HEK293 (cell line): ENCODE measurements around the gene UBAC2.

Experiments used
- CTCF ChIA-PET: fragments of 350-600 bp; formaldehyde crosslinking; extraction: SDS; loops from one replicate; lab custom pipeline; 2021; ENCODE audit warnings: antibody characterized with exemption; lab: Yijun Ruan, JAX
- POLR2A ChIA-PET: fragments of 300-600 bp; formaldehyde crosslinking; extraction: SDS; loops from one replicate; lab custom pipeline; 2020; ENCODE audit warnings: antibody characterized with exemption, inconsistent platforms; lab: Yijun Ruan, JAX
- H3K27ac ChIP-seq: fragments of 200-500 bp; sonication (Bioruptor generic); 2 replicates; pipeline ENCODE4 v1.5.1; 2014; ENCODE audit warnings: low read depth, low read length, control low read depth, inconsistent platforms; ENCODE audit errors: extremely low read depth
- H3K36me3 ChIP-seq, 2 experiments: fragments of 200-500 bp in 1 of 2; sonication (Bioruptor generic) in 1 of 2; 1 replicate in 1 of 2; 2 replicates in 1 of 2; pipeline ENCODE4 v1.5.1; 2014 to 2017; ENCODE audit warnings: inconsistent platforms in 2 of 2, low read length in 2 of 2; ENCODE audit not compliant: control insufficient read depth in 2 of 2, insufficient read depth in 1 of 2
- H3K4me1 ChIP-seq: fragments of 200-500 bp; sonication (Bioruptor generic); 2 replicates; pipeline ENCODE4 v1.5.1; 2014; ENCODE audit warnings: mild to moderate bottlenecking, low read length, inconsistent platforms; ENCODE audit not compliant: control insufficient read depth, insufficient read depth
- H3K4me3 ChIP-seq: 2 replicates; pipeline ENCODE4 v1.5.1; 2011; ENCODE audit warnings: low read depth, mild to moderate bottlenecking, control low read depth, low read length, moderate library complexity
- H3K9me3 ChIP-seq: fragments of 200-500 bp; sonication (Bioruptor generic); 2 replicates; pipeline ENCODE4 v1.5.1; 2014; ENCODE audit warnings: low read depth, low read length, inconsistent platforms; ENCODE audit not compliant: control insufficient read depth, insufficient read depth
- EGR2 ChIP-seq: fragments of 450-650 bp; formaldehyde crosslinking; IDR thresholded peaks from 2 replicates; pipeline ENCODE4 v1.5.1; 2016; ENCODE audit warnings: low read depth, missing biosample characterization, missing genetic modification characterization
- HOXA7 ChIP-seq: sonication (generic); formaldehyde crosslinking; IDR thresholded peaks from 2 replicates; pipeline ENCODE4 v1.8.1; 2022; ENCODE audit warnings: missing genetic modification reagents, borderline replicate concordance
- IKZF3 ChIP-seq: fragments of 450-650 bp; IDR thresholded peaks from 2 replicates; pipeline ENCODE4 v1.5.0; 2018; ENCODE audit warnings: missing biosample characterization, mild to moderate bottlenecking, missing genetic modification characterization, moderate library complexity
- REPIN1 ChIP-seq: fragments of 450-650 bp; formaldehyde crosslinking; IDR thresholded peaks from 2 replicates; pipeline ENCODE4 v1.5.1; 2017; ENCODE audit warnings: missing biosample characterization, missing genetic modification characterization, low read depth
- SP7 ChIP-seq: fragments of 450-650 bp; formaldehyde crosslinking; IDR thresholded peaks from 2 replicates; pipeline ENCODE4 v1.5.1; 2016; ENCODE audit warnings: missing biosample characterization, missing genetic modification characterization
- YY1 ChIP-seq: fragments of 450-650 bp; formaldehyde crosslinking; IDR thresholded peaks from 2 replicates; pipeline ENCODE4 v1.5.1; 2018; ENCODE audit warnings: missing biosample characterization, missing genetic modification characterization
- ZBTB17 ChIP-seq: fragments of 450-650 bp; formaldehyde crosslinking; IDR thresholded peaks from 2 replicates; pipeline ENCODE4 v1.5.1; 2016; ENCODE audit warnings: missing biosample characterization, missing genetic modification characterization
- ZBTB48 ChIP-seq: fragments of 450-650 bp; formaldehyde crosslinking; IDR thresholded peaks from 2 replicates; pipeline ENCODE4 v1.5.1; 2016; ENCODE audit warnings: missing biosample characterization, missing genetic modification characterization
- ZFP37 ChIP-seq: fragments of 450-650 bp; formaldehyde crosslinking; IDR thresholded peaks from 2 replicates; pipeline ENCODE4 v1.5.1; 2016; ENCODE audit warnings: missing biosample characterization, missing genetic modification characterization
- ZNF112 ChIP-seq: fragments of 450-650 bp; formaldehyde crosslinking; IDR thresholded peaks from 2 replicates; pipeline ENCODE4 v1.5.0; 2017; ENCODE audit warnings: missing biosample characterization, missing genetic modification characterization
- ZNF121 ChIP-seq: fragments of 450-650 bp; formaldehyde crosslinking; IDR thresholded peaks from 2 replicates; pipeline ENCODE4 v1.5.1; 2016; ENCODE audit warnings: missing biosample characterization, missing genetic modification characterization
- ZNF19 ChIP-seq: fragments of 450-650 bp; formaldehyde crosslinking; IDR thresholded peaks from 2 replicates; pipeline ENCODE4; 2016; ENCODE audit warnings: missing biosample characterization, missing genetic modification characterization, low read depth
- ZNF202 ChIP-seq: fragments of 450-650 bp; formaldehyde crosslinking; IDR thresholded peaks from 2 replicates; pipeline ENCODE4 v1.5.1; 2016; ENCODE audit warnings: missing biosample characterization, missing genetic modification characterization, borderline replicate concordance
- ZNF23 ChIP-seq: fragments of 450-650 bp; formaldehyde crosslinking; IDR thresholded peaks from 2 replicates; pipeline ENCODE4 v1.5.1; 2016; ENCODE audit warnings: missing biosample characterization, missing genetic modification characterization, borderline replicate concordance
- ZNF391 ChIP-seq: fragments of 450-650 bp; formaldehyde crosslinking; IDR thresholded peaks from 2 replicates; pipeline ENCODE4 v1.5.1; 2016; ENCODE audit warnings: low read depth, missing biosample characterization, missing genetic modification characterization, borderline replicate concordance
- ZNF423 ChIP-seq: fragments of 450-650 bp; formaldehyde crosslinking; IDR thresholded peaks from 2 replicates; pipeline ENCODE4 v1.5.1; 2016; ENCODE audit warnings: missing biosample characterization, missing genetic modification characterization
- ZNF473 ChIP-seq: fragments of 450-650 bp; formaldehyde crosslinking; IDR thresholded peaks from 2 replicates; pipeline ENCODE4 v1.5.1; 2017; ENCODE audit warnings: missing biosample characterization, missing genetic modification characterization
- ZNF555 ChIP-seq: fragments of 450-650 bp; formaldehyde crosslinking; conservative IDR thresholded peaks from 2 replicates; pipeline ENCODE4 v1.5.1; 2017; ENCODE audit warnings: missing biosample characterization, mild to moderate bottlenecking, missing genetic modification characterization, inconsistent platforms
- ZNF558 ChIP-seq: fragments of 450-650 bp; formaldehyde crosslinking; IDR thresholded peaks from 2 replicates; pipeline ENCODE4 v1.5.1; 2016; ENCODE audit warnings: missing biosample characterization, missing genetic modification characterization
- ZNF621 ChIP-seq: fragments of 450-650 bp; formaldehyde crosslinking; IDR thresholded peaks from 2 replicates; pipeline ENCODE4 v1.5.1; 2017; ENCODE audit warnings: missing biosample characterization, missing genetic modification characterization
- ZNF677 ChIP-seq: fragments of 450-650 bp; IDR thresholded peaks from 2 replicates; pipeline ENCODE4 v1.5.0; 2018; ENCODE audit warnings: missing biosample characterization, mild to moderate bottlenecking, missing genetic modification characterization, moderate library complexity
- ZNF747 ChIP-seq: fragments of 450-650 bp; formaldehyde crosslinking; IDR thresholded peaks from 2 replicates; pipeline ENCODE4 v1.5.1; 2016; ENCODE audit warnings: missing biosample characterization, missing genetic modification characterization
- TF ChIP-seq, protein P1 (sequence below): fragments of 450-650 bp; formaldehyde crosslinking; IDR thresholded peaks from 2 replicates; pipeline ENCODE4 v1.5.1; 2016; ENCODE audit warnings: missing biosample characterization, missing genetic modification characterization
- TF ChIP-seq, protein P2 (sequence below): fragments of 450-650 bp; formaldehyde crosslinking; IDR thresholded peaks from 2 replicates; pipeline ENCODE4 v1.5.1; 2016; ENCODE audit warnings: missing biosample characterization, missing genetic modification characterization

Gene UBAC2

DNA sequence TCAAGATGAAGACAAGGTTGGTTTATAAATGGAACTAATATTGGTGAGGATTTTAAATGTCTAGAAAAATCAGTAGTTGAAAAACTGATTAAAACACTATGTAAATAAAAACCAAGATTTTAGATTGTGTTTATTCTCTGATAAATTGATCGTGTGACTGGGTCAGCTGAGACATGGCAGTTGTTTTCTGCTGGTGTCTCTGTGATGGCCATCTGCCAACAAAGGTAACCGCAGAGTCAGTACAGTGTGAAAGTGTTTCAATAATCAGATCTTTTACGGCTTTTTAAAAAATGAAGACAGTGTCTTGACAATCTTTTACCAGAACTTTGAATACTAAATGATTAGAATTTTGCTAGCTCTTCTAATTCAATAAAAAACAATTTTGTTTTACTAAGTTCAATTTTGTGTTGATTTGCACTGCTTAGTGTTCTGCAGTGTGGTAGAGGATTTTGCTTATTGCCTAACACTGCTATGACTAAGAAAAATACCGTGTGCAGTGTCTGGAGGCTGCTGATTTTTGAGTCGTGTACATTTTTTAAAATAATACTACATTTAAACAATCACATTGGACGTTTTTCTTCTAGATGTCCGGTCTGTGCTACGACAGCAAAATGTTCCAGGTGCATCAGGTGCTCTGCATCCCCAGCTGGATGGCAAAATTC lies 139.2 kb downstream of the UBAC2 start (continued):
- TF ChIP-seq ZNF112 (tag by site-specific recombination) (no peak), ZNF391 (tag by site-specific recombination) (no peak), ZNF747 (tag by site-specific recombination) (no peak), ZNF121 (tag by site-specific recombination) (no peak), ZNF677 (tag by site-specific recombination) (no peak)

DNA sequence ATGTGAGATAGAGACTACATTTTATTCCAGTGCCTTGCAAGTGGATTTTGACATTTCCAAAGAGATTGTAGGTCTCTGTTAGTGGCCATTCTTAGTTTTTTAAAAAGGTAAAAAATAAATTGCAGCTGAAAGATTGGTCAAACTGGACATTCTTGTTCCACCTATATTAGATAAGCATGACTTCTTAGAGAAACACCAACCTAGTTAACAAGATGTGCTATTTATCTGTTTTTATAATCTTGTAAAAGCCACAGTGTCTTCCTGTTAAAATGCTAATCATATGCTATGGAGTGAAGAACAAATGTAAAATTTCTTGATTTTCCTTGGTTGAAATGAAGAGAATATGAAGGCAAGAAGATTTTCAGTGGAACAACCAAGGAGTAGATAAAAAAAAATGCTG lies 140.0 kb downstream of the UBAC2 start:
- no peak overlapping the region for H3K27ac ChIP-seq
- no peaks in the 10 kb centered on the region for H3K9me3 ChIP-seq
- CTCF ChIA-PET: no interaction called here
- peaks cover 0 to 28% of the 10 kb centered on the region in 2 experiments; a peak in 1 of 3 replicates for H3K36me3 ChIP-seq
- TF ChIP-seq ZNF558 (tag by site-specific recombination) (no peak), ZNF23 (no peak), ZNF621 (tag by site-specific recombination) (no peak), ZNF19 (tag by site-specific recombination) (no peak), SP7 (tag by site-specific recombination) (no peak), ZNF555 (no peak), ZNF473 (tag by site-specific recombination) (no peak), ZBTB48 (tag by site-specific recombination) (no peak), EGR2 (tag by site-specific recombination) (no peak), ZNF112 (tag by site-specific recombination) (no peak), REPIN1 (tag by site-specific recombination) (no peak), HOXA7 (CRISPR knock-in tag) (no peak), ZNF423 (tag by site-specific recombination) (no peak), ZBTB17 (tag by site-specific recombination) (no peak)
- TF ChIP-seq, protein P1, sequence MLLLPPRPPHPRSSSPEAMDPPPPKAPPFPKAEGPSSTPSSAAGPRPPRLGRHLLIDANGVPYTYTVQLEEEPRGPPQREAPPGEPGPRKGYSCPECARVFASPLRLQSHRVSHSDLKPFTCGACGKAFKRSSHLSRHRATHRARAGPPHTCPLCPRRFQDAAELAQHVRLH (tag by site-specific recombination): no peak
- TF ChIP-seq, protein P2, sequence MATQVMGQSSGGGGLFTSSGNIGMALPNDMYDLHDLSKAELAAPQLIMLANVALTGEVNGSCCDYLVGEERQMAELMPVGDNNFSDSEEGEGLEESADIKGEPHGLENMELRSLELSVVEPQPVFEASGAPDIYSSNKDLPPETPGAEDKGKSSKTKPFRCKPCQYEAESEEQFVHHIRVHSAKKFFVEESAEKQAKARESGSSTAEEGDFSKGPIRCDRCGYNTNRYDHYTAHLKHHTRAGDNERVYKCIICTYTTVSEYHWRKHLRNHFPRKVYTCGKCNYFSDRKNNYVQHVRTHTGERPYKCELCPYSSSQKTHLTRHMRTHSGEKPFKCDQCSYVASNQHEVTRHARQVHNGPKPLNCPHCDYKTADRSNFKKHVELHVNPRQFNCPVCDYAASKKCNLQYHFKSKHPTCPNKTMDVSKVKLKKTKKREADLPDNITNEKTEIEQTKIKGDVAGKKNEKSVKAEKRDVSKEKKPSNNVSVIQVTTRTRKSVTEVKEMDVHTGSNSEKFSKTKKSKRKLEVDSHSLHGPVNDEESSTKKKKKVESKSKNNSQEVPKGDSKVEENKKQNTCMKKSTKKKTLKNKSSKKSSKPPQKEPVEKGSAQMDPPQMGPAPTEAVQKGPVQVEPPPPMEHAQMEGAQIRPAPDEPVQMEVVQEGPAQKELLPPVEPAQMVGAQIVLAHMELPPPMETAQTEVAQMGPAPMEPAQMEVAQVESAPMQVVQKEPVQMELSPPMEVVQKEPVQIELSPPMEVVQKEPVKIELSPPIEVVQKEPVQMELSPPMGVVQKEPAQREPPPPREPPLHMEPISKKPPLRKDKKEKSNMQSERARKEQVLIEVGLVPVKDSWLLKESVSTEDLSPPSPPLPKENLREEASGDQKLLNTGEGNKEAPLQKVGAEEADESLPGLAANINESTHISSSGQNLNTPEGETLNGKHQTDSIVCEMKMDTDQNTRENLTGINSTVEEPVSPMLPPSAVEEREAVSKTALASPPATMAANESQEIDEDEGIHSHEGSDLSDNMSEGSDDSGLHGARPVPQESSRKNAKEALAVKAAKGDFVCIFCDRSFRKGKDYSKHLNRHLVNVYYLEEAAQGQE (tag by site-specific recombination): no peak
- H3K4me3 ChIP-seq: no peak overlapping the region
- POLR2A ChIA-PET: no interaction called here
- H3K4me1 ChIP-seq: no peaks in the 10 kb centered on the region; the same call in 1 of the 2 replicates

DNA sequence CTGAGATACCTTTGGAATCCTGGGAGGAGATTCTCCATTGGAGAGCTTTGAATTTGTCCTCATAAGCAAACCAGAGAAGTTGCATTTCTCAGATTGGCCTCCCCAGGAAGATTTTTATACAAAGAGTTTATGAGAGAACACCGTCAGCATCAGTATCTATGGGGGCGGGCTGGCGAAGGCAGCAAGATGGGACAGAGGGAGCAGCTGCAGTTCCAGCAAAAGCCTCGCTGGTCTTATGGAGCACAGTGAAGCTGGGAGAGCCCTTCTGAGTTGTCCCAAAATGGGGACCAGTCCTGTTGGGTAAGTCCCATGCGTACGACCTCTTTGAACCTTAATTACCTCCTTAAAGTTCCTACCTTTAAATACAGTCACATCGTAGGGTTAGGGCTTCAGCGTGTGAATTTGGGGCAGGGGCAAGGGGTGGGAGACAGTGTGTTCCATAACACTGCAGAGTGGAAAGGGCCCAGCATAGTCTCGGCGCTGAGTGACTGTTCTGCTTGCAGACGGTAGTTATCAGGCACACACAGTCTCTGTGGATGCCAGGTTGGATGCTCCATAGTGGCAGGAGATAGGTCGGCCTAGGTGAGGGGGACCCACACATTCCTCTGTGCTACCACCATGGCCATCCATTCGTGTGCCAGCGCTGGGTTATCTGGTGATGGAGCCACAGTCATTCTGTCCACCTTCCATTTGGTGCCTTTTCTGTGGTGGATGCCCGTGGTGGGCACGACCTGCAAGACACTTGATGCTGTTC lies 141.5 kb downstream of the UBAC2 start:
- Histone ChIP-seq H3K27ac (no peak overlapping the region), H3K36me3 (peaks cover 0 to 28% of the 10 kb centered on the region in 2 experiments; a peak in 1 of 3 replicates), H3K9me3 (no peaks in the 10 kb centered on the region), H3K4me1 (no peaks in the 10 kb centered on the region; the same call in 1 of the 2 replicates), H3K4me3 (no peak overlapping the region)
- TF ChIP-seq IKZF3 (tag by site-specific recombination) (no peak), ZNF677 (tag by site-specific recombination) (no peak), ZNF558 (tag by site-specific recombination) (no peak), YY1 (no peak), ZFP37 (no peak), ZNF555 (no peak), ZNF202 (tag by site-specific recombination) (no peak)
- CTCF ChIA-PET: interaction anchor here (0.6 to 1.1 kb wide), 3 partner anchors 20 to 557 kb away, joined by 3 read pairs; no protein-coding TSS in a partner anchor
- POLR2A ChIA-PET: no interaction called here
